ENCODE data around the gene FAM151B.

- no peak for TF ChIP-seq EZH2 (IDR thresholded peaks at IDR 0.05; ENCODE audit: low read length)
- TF ChIP-seq CTCF (optimal IDR thresholded peaks at IDR 0.05 in 1 of 3, IDR thresholded peaks at IDR 0.05 in 1 of 3, conservative IDR thresholded peaks at IDR 0.05 in 1 of 3; ENCODE audit: extremely low read depth in 1 of 3, insufficient read depth in 2 of 3, low read length in 3 of 3) = no peak
Measured at GRCh38 chr5:80576383-80576782, 88.5 kb downstream of the FAM151B start.

Measured in keratinocyte (primary cell).